Small intestine (tissue), 7 donors: ENCODE data around the gene PTPDC1. TPM values are rescaled to one million over a fixed set of nuclear protein-coding genes. Genes with fewer than 3 reads are reported as not detected.
A peak's percentile ranks its signal among the peaks of the same experiment; 100 is the strongest.

ENCODE experiments used
- DNase-seq, 2 donors: peaks; one replicate each; pipeline versions ENCODE4 v3.0.0 to v3.0.0-alpha.2; 2013
- FAIRE-seq: peaks from 2 replicates; lab custom pipeline; 2012; peaks lifted over from hg19 to GRCh38; lab: Jason Lieb, UNC
- H3K27ac ChIP-seq, 3 donors: one replicate each; pipeline ENCODE4 v1.5.1; 2013; ENCODE audit warnings: low read length in 2 of 3, mild to moderate bottlenecking in 2 of 3, control low read depth in 1 of 3, inconsistent platforms in 1 of 3, low read depth in 1 of 3, moderate library complexity in 1 of 3
- H3K27me3 ChIP-seq, 3 donors: one replicate each; pipeline ENCODE4 v1.6.1; 2013; ENCODE audit warnings: low read length in 3 of 3, inconsistent platforms in 1 of 3; ENCODE audit not compliant: control insufficient read depth in 3 of 3, insufficient read depth in 3 of 3
- H3K36me3 ChIP-seq, 3 donors: one replicate each; pipeline ENCODE4 v1.6.1; 2013; ENCODE audit warnings: low read length in 3 of 3, inconsistent platforms in 1 of 3, low read depth in 1 of 3, mild to moderate bottlenecking in 1 of 3, moderate library complexity in 1 of 3; ENCODE audit not compliant: control insufficient read depth in 3 of 3, insufficient read depth in 2 of 3
- H3K4me1 ChIP-seq, 3 donors: one replicate each; pipeline ENCODE4 v1.6.1; 2013; ENCODE audit warnings: low read length in 2 of 3, inconsistent platforms in 1 of 3, low read depth in 1 of 3, mild to moderate bottlenecking in 1 of 3, moderate library complexity in 1 of 3; ENCODE audit not compliant: control insufficient read depth in 3 of 3, insufficient read depth in 2 of 3
- H3K4me3 ChIP-seq, 3 donors: one replicate each; pipeline ENCODE4 v1.5.1; 2013; ENCODE audit warnings: low read length in 3 of 3, control low read depth in 1 of 3, inconsistent platforms in 1 of 3, low read depth in 1 of 3, mild to moderate bottlenecking in 1 of 3, moderate library complexity in 1 of 3
- H3K9me3 ChIP-seq, 2 donors: one replicate each; pipeline ENCODE4 v1.6.1; 2013; ENCODE audit warnings: low read depth in 1 of 2, low read length in 1 of 2; ENCODE audit not compliant: control insufficient read depth in 2 of 2, insufficient read depth in 1 of 2
- WGBS, 3 donors: extraction: QIAGEN DNeasy Blood & Tissue Kit; methylation state at CpG; one replicate each; pipeline ENCODE4 v1.1.7; 2013; 5-methylcytosine and 5-hydroxymethylcytosine counted together
- polyA plus RNA-seq, 4 donors: library from polyadenylated mRNA; stranded (reverse) in 3 of 4; unstranded in 1 of 4; fragments of 200-250 nt in 3 of 4; fragments of 120-200 nt in 1 of 4; gene quantifications; one replicate each; pipeline versions ENCODE4 v1.2.1 to v1.2.3, GENCODE V29; 2013
- donor health status: healthy with polysubstance abuse.
- donor health status: control.
- donor health status: control.
- donor health status: Bipolar disorder and iron deficiency.
- donor health status: healthy.

Gene PTPDC1
- polyA plus RNA-seq, 4 donors: 1.4 to 6.7 (median 1.9) TPM

- Histone ChIP-seq H3K36me3 (peaks cover 0 to 2% (median 0%) of the 10 kb centered on the region in 3 donors), H3K4me3 (no peak overlapping the region), H3K9me3 (peaks cover 0 to 13% of the 10 kb centered on the region in 2 donors), H3K4me1 (peaks cover 0 to 4% (median 0%) of the 10 kb centered on the region in 3 donors), H3K27me3 (no peaks in the 10 kb centered on the region), H3K27ac (no peak overlapping the region)
- 94 to 96% (median 96%) methylated on average over 3 of the region's 3 CpGs for WGBS, 3 donors
- FAIRE-seq (no peak), DNase-seq (no peak)
Observed at GRCh38 chr9:94061864-94062263, 22.4 kb upstream of the PTPDC1 start.

DNA sequence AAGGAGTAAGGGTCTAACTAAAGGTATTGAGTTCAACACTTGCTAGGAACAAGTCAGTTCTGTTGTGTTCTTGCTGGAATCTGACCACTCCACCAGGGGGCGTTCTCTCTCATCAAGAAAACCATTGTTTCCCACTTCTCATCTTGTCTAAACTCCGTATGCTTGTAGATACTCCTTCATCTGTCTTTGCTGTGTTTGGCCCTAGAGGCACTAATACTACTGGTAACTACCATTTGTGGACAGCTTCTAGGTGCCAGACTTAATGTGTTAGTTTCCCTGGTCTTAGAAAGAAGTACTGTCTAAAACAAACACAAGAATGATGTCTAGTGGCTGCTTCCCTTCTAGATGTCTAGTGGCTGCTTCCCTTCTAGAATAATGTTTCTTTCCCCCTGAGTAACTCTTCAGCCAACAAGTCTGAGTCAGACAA, 18.7 kb upstream of the PTPDC1 start:
- WGBS, 3 donors: 5 to 12% (median 7%) methylated on average over 2 of the region's 2 CpGs
- Histone ChIP-seq H3K27ac (no peak overlapping the region), H3K27me3 (no peaks in the 10 kb centered on the region), H3K36me3 (peaks cover 0 to 2% (median 0%) of the 10 kb centered on the region in 3 donors), H3K4me1 (no peaks in the 10 kb centered on the region), H3K4me3 (no peak overlapping the region), H3K9me3 (peaks cover 0 to 13% of the 10 kb centered on the region in 2 donors)
- peak; percentile 77 to 82 for DNase-seq
- no peak for FAIRE-seq

GRCh38 chr9:94068257-94068656, 16.0 kb upstream of the PTPDC1 start:
- Histone ChIP-seq H3K27ac (no peak overlapping the region), H3K27me3 (no peaks in the 10 kb centered on the region), H3K4me1 (no peaks in the 10 kb centered on the region), H3K4me3 (no peak overlapping the region), H3K9me3 (no peaks in the 10 kb centered on the region), H3K36me3 (no peaks in the 10 kb centered on the region)
- WGBS, 3 donors: 92 to 98% (median 96%) methylated on average over 2 of the region's 2 CpGs
- DNase-seq (no peak), FAIRE-seq (no peak)

DNA sequence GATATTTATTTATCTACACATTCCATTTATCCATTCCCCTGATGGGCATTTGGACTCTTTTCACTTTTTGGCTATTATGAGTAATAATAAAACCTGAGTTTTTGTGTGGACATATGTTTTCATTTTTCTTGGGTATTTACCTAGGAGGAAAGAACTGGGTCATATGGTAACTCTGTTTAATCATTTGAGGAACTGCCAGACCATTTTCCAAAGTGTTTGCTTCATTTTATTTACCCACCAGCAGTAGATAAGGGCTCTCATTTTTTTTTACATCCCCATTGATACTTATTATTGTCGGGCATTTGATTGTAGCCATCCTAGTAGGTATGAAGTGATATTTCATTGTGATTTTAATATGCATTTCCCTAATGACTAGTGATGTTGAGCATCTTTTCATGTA, 7.7 kb upstream of the PTPDC1 start:
- Histone ChIP-seq H3K4me1 (no peaks in the 10 kb centered on the region), H3K27me3 (no peaks in the 10 kb centered on the region), H3K36me3 (peaks cover 0 to 6% (median 0%) of the 10 kb centered on the region in 3 donors), H3K9me3 (no peaks in the 10 kb centered on the region), H3K27ac (no peak overlapping the region), H3K4me3 (no peak overlapping the region)
- WGBS, 3 donors: 65 to 82% (median 81%) methylated on average over 1 of the region's 1 CpG
- DNase-seq (no peak), FAIRE-seq (no peak)

GRCh38 chr9:94078086-94078485, 6.2 kb upstream of the PTPDC1 start:
- Histone ChIP-seq H3K27me3 (no peaks in the 10 kb centered on the region), H3K4me1 (no peaks in the 10 kb centered on the region), H3K4me3 (no peak overlapping the region), H3K36me3 (peaks cover 0 to 6% (median 0%) of the 10 kb centered on the region in 3 donors), H3K27ac (no peak overlapping the region), H3K9me3 (no peaks in the 10 kb centered on the region)
- 74 to 95% (median 94%) methylated on average over 2 of the region's 2 CpGs for WGBS, 3 donors
- no peak for DNase-seq
- FAIRE-seq: no peak

DNA sequence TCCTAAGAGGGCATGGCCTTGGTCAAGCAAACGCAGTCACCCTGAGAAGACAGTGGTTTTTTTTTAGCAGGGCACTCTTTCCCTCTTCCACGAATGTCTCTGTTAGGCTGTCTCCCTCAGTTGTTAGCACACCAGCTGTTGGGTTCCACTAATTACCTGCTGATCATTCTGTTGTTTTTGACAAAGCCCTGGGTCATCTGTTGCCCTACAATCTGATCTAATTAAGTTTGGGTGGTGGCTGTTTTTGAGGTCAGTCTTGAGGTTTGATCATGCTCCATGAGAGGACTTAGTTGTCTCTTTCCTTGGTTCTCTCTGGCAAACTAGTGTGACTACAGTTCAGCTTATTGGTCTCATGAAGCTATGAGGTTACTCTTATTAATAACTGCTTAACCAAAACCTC, 5.0 kb upstream of the PTPDC1 start:
- H3K4me3 ChIP-seq: no peak overlapping the region
- FAIRE-seq: no peak
- H3K27me3 ChIP-seq: no peaks in the 10 kb centered on the region
- no peak overlapping the region for H3K27ac ChIP-seq
- 66 to 91% (median 84%) methylated on average over 2 of the region's 2 CpGs for WGBS, 3 donors
- H3K9me3 ChIP-seq: no peaks in the 10 kb centered on the region
- H3K36me3 ChIP-seq: peaks cover 0 to 6% (median 0%) of the 10 kb centered on the region in 3 donors
- H3K4me1 ChIP-seq: no peaks in the 10 kb centered on the region
- DNase-seq: no peak

DNA sequence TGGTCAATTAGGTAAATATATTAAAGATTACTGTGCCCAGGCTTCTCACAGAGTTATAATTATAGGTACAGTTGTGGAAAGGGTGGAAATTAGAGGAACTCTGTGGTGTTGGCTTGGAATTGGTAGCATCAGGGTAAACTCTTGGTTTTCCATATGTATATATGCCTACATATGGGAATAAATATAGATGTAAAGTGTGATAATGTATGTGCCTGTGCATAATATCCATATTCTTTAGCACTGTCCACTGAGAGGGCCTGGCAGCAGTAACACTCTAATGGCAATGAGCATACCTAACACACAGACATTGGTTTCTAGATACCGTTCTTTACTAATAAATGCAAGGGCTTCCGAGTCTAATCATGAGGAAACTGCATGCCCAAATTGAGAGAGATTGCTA, 4.0 kb upstream of the PTPDC1 start:
- no peaks in the 10 kb centered on the region for H3K27me3 ChIP-seq
- FAIRE-seq (no peak), DNase-seq (no peak)
- H3K9me3 ChIP-seq: no peaks in the 10 kb centered on the region
- WGBS, 3 donors: 95 to 100% (median 98%) methylated on average over 2 of the region's 2 CpGs
- H3K4me1 ChIP-seq: no peaks in the 10 kb centered on the region
- no peak overlapping the region for H3K27ac ChIP-seq
- H3K4me3 ChIP-seq: no peak overlapping the region
- H3K36me3 ChIP-seq: peaks cover 0 to 6% (median 0%) of the 10 kb centered on the region in 3 donors

- DNase-seq (no peak), FAIRE-seq (no peak)
- H3K4me3 ChIP-seq: no peak overlapping the region
- H3K4me1 ChIP-seq: no peaks in the 10 kb centered on the region
- WGBS, 3 donors: 74 to 89% (median 81%) methylated on average over 4 of the region's 4 CpGs
- H3K9me3 ChIP-seq: no peaks in the 10 kb centered on the region
- peaks cover 0 to 6% (median 0%) of the 10 kb centered on the region in 3 donors for H3K36me3 ChIP-seq
- H3K27me3 ChIP-seq: no peaks in the 10 kb centered on the region
- no peak overlapping the region for H3K27ac ChIP-seq
Observed at GRCh38 chr9:94081435-94081834, 2.8 kb upstream of the PTPDC1 start.

- 84 to 92% (median 87%) methylated on average over 8 of the region's 8 CpGs for WGBS, 3 donors
- H3K4me3 ChIP-seq: no peak overlapping the region
- FAIRE-seq: no peak
Observed at GRCh38 chr9:94081864-94082463, 2.3 kb upstream of the PTPDC1 start.

More at GRCh38 chr9:94081864-94082463, 2.3 kb upstream of the PTPDC1 start:
- no peak overlapping the region for H3K27ac ChIP-seq
- H3K9me3 ChIP-seq: no peaks in the 10 kb centered on the region
- H3K36me3 ChIP-seq: peaks cover 0 to 6% (median 0%) of the 10 kb centered on the region in 3 donors
- H3K4me1 ChIP-seq: no peaks in the 10 kb centered on the region
- no peaks in the 10 kb centered on the region for H3K27me3 ChIP-seq
- no peak for DNase-seq
